ENCODE data around the gene MELTF. TPM values are rescaled to one million over a fixed set of nuclear protein-coding genes. Genes with fewer than 3 reads are reported as not detected.

The MELTF gene
- total and polyA plus RNA-seq, 2 of the 13 experiments (the other 11 are each of a cell fraction or from before 2014, with no cell fraction given): 3.2 to 7.5 TPM

GRCh38 chr3:197028728-197029510 lies 698 bp downstream of the MELTF start (continued):
- TF ChIP-seq PATZ1 (CRISPR knock-in tag; IDR thresholded peaks at IDR 0.05) (peak; percentile 79), ZNF788 (CRISPR knock-in tag; IDR thresholded peaks at IDR 0.05; ENCODE audit: borderline replicate concordance) (peak; percentile 47; the same call in 1 of the 2 replicates), HNF1B (CRISPR knock-in tag; IDR thresholded peaks at IDR 0.05) (no peak; the same call in 1 of the 2 replicates), ZNF20 (CRISPR knock-in tag; IDR thresholded peaks at IDR 0.05) (peak; percentile 54; the same call in 1 of the 2 replicates), IRF1 (CRISPR knock-in tag; IDR thresholded peaks at IDR 0.05; ENCODE audit: low read depth) (no peak), HIVEP1 (CRISPR knock-in tag; IDR thresholded peaks at IDR 0.05) (peak; percentile 21; the same call in 1 of the 2 replicates), ZNF546 (CRISPR knock-in tag; conservative IDR thresholded peaks at IDR 0.05) (no peak), CENPT (CRISPR knock-in tag; IDR thresholded peaks at IDR 0.05; ENCODE audit: low read depth) (no peak), ZNF761 (CRISPR knock-in tag; conservative IDR thresholded peaks at IDR 0.05) (peak; percentile 64; the same call in 1 of the 2 replicates), GABPB1 (CRISPR knock-in tag; IDR thresholded peaks at IDR 0.05) (peak; percentile 8; the same call in 1 of the 2 replicates), NR2F1 (CRISPR knock-in tag; IDR thresholded peaks at IDR 0.05) (no peak), ZFY (CRISPR knock-in tag; IDR thresholded peaks at IDR 0.05) (peak; percentile 15; the same call in 1 of the 2 replicates), NR0B2 (CRISPR knock-in tag; IDR thresholded peaks at IDR 0.05) (peak; percentile 35; the same call in 1 of the 2 replicates), TFDP1 (CRISPR knock-in tag; IDR thresholded peaks at IDR 0.05; ENCODE audit: borderline replicate concordance) (peak; percentile 36; the same call in 1 of the 2 replicates), ZNF574 (CRISPR knock-in tag; IDR thresholded peaks at IDR 0.05) (peak; percentile 14; the same call in 1 of the 2 replicates), ZBTB7B (CRISPR knock-in tag; IDR thresholded peaks at IDR 0.05) (no peak), ZNF772 (CRISPR knock-in tag; IDR thresholded peaks at IDR 0.05) (peak; percentile 73; the same call in 1 of the 2 replicates), SRSF1 (optimal IDR thresholded peaks at IDR 0.05; ENCODE audit: low read depth, low read length) (peak; percentile 68)

Measured in HepG2 (cell line).